Loucy (cell line): Measurements from ENCODE around the gene SMARCAL1.

ENCODE experiments used
- EZH2phosphoT487 ChIP-seq: fragments of 200-600 bp; IDR thresholded peaks from 2 replicates; pipeline ENCODE4 v1.6.1; 2018; ENCODE audit warnings: antibody characterized with exemption, mild to moderate bottlenecking, moderate library complexity, borderline replicate concordance
- TF ChIP-seq, protein P1 (sequence below): fragments of 200-600 bp; sonication (generic); conservative IDR thresholded peaks from 2 replicates; pipeline ENCODE4 v1.5.1; 2014; ENCODE audit warnings: mild to moderate bottlenecking, antibody characterized with exemption, low read length

DNA sequence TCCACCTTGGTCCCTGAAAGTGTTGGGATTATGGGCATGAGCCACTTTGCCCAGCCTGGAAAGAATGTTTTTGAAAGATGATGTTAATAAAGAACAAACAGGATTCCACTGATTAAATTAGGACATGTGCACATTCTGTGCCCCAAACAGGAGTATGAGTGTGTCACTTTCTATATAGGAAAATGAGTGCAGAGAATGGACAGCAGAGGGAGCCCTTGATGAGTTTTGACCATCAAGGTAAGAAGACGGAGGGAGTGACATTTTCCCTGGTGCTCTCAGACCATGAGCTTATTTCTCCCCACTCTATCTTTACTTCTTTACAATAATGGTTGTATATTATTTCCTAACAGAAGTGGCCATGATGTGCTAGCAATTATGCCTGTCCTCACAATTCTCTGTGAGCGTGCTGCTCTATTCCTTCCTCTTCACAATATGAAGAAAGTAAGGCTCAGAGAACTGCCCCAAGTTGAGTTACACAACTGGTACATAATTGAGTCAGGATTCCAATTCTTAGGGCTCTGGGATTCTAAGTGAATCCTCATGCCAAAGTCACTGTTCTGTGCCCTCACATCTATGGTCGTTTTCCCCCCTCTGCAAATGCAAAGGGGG is 107.0 kb downstream of the SMARCAL1 start:
- TF ChIP-seq, protein P1, sequence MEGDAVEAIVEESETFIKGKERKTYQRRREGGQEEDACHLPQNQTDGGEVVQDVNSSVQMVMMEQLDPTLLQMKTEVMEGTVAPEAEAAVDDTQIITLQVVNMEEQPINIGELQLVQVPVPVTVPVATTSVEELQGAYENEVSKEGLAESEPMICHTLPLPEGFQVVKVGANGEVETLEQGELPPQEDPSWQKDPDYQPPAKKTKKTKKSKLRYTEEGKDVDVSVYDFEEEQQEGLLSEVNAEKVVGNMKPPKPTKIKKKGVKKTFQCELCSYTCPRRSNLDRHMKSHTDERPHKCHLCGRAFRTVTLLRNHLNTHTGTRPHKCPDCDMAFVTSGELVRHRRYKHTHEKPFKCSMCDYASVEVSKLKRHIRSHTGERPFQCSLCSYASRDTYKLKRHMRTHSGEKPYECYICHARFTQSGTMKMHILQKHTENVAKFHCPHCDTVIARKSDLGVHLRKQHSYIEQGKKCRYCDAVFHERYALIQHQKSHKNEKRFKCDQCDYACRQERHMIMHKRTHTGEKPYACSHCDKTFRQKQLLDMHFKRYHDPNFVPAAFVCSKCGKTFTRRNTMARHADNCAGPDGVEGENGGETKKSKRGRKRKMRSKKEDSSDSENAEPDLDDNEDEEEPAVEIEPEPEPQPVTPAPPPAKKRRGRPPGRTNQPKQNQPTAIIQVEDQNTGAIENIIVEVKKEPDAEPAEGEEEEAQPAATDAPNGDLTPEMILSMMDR: peak; percentile 83
- TF ChIP-seq EZH2phosphoT487: no peak
